ENCODE data around the gene SNX27.

SNX27 gene

GRCh38 chr1:151716771-151717631, 105.2 kb downstream of the SNX27 start, which contains the start of gene CELF3 (continued):
- TF ChIP-seq KLF8 (tag by site-specific recombination; IDR thresholded peaks at IDR 0.05) = peak; percentile 69
- TF ChIP-seq HIC1 (tag by site-specific recombination; IDR thresholded peaks at IDR 0.05) = no peak
- no peak for TF ChIP-seq OSR2 (tag by site-specific recombination; IDR thresholded peaks at IDR 0.05)
- TF ChIP-seq ZNF791 (tag by site-specific recombination; IDR thresholded peaks at IDR 0.05) = 0 out of 2 replicates have a peak, but pooled peaks have one; percentile 40
- no peak for TF ChIP-seq ZNF701 (tag by site-specific recombination; IDR thresholded peaks at IDR 0.05)
- peak; percentile 82 for TF ChIP-seq ZNF366 (tag by site-specific recombination; conservative IDR thresholded peaks at IDR 0.05)
- 0 out of 2 replicates have a peak, but pooled peaks have one; percentile 49 for TF ChIP-seq PRDM10 (tag by site-specific recombination; IDR thresholded peaks at IDR 0.05)
- TF ChIP-seq ZNF501 (tag by site-specific recombination; IDR thresholded peaks at IDR 0.05) = no peak
- TF ChIP-seq ZNF24 (tag by site-specific recombination; IDR thresholded peaks at IDR 0.05) = 0 out of 2 replicates have a peak, but pooled peaks have one; percentile 17
- TF ChIP-seq ZNF639 (tag by site-specific recombination; IDR thresholded peaks at IDR 0.05) = peak; percentile 35; the same call in 1 of the 2 replicates
- TF ChIP-seq ZNF132 (tag by site-specific recombination; IDR thresholded peaks at IDR 0.05; ENCODE audit: borderline replicate concordance) = no peak
- TF ChIP-seq ZBTB17 (tag by site-specific recombination; IDR thresholded peaks at IDR 0.05) = peak; percentile 76
- TF ChIP-seq PRDM6 (tag by site-specific recombination; IDR thresholded peaks at IDR 0.05) = no peak
- TF ChIP-seq ZNF121 (tag by site-specific recombination; IDR thresholded peaks at IDR 0.05) = no peak
- TF ChIP-seq ZNF324 (tag by site-specific recombination; IDR thresholded peaks at IDR 0.05) = peak; percentile 46; the same call in 1 of the 2 replicates
- TF ChIP-seq KLF16 (tag by site-specific recombination; IDR thresholded peaks at IDR 0.05) = peak; percentile 80
- 0 out of 2 replicates have a peak, but pooled peaks have one; percentile 29 for TF ChIP-seq ZNF2 (tag by site-specific recombination; IDR thresholded peaks at IDR 0.05)
- no peak; the same call in 1 of the 2 replicates for TF ChIP-seq TRIM28 (IDR thresholded peaks at IDR 0.05; ENCODE audit: borderline replicate concordance, low read length)
- peak; percentile 93 for TF ChIP-seq PRDM1 (tag by site-specific recombination; IDR thresholded peaks at IDR 0.05)
- TF ChIP-seq YY1 (tag by site-specific recombination; IDR thresholded peaks at IDR 0.05) = peak; percentile 63
